ENCODE results near the gene SLC7A6.

- TF ChIP-seq, protein P1, sequence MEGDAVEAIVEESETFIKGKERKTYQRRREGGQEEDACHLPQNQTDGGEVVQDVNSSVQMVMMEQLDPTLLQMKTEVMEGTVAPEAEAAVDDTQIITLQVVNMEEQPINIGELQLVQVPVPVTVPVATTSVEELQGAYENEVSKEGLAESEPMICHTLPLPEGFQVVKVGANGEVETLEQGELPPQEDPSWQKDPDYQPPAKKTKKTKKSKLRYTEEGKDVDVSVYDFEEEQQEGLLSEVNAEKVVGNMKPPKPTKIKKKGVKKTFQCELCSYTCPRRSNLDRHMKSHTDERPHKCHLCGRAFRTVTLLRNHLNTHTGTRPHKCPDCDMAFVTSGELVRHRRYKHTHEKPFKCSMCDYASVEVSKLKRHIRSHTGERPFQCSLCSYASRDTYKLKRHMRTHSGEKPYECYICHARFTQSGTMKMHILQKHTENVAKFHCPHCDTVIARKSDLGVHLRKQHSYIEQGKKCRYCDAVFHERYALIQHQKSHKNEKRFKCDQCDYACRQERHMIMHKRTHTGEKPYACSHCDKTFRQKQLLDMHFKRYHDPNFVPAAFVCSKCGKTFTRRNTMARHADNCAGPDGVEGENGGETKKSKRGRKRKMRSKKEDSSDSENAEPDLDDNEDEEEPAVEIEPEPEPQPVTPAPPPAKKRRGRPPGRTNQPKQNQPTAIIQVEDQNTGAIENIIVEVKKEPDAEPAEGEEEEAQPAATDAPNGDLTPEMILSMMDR (conservative IDR thresholded peaks at IDR 0.05; ENCODE audit: low read length): no peak
- no peak for TF ChIP-seq EZH2phosphoT487 (IDR thresholded peaks at IDR 0.05; ENCODE audit: borderline replicate concordance)
Observed at GRCh38 chr16:68291227-68291626, 26.9 kb downstream of the SLC7A6 start.
